Ishikawa (cell line): Measurements from ENCODE around the gene MNX1.

Experiments used
- EGR1 ChIP-seq: IDR thresholded peaks from 2 replicates; pipeline ENCODE4 v1.6.1; 2012
- EP300 ChIP-seq: IDR thresholded peaks from 2 replicates; pipeline ENCODE4 v1.6.1; 2012; ENCODE audit warnings: borderline replicate concordance
- NFIC ChIP-seq: IDR thresholded peaks from 2 replicates; pipeline ENCODE4 v1.6.1; 2012
- TAF1 ChIP-seq: IDR thresholded peaks from 2 replicates; pipeline ENCODE4 v1.6.1; 2012; ENCODE audit warnings: low read depth, mild to moderate bottlenecking
- YY1 ChIP-seq: IDR thresholded peaks from 2 replicates; pipeline ENCODE4 v1.6.1; 2012; ENCODE audit warnings: low read depth
- TF ChIP-seq, protein P1 (sequence below): IDR thresholded peaks from 2 replicates; pipeline ENCODE4 v1.6.1; 2012
- TF ChIP-seq, protein P2 (sequence below): IDR thresholded peaks from 2 replicates; pipeline ENCODE4 v1.6.1; 2012
- TF ChIP-seq, protein P3 (sequence below): IDR thresholded peaks from 2 replicates; pipeline ENCODE4 v1.6.1; 2012; ENCODE audit warnings: low read depth, mild to moderate bottlenecking

GRCh38 chr7:157033483-157034473, 23.3 kb upstream of the MNX1 start:
- TF ChIP-seq, protein P1, sequence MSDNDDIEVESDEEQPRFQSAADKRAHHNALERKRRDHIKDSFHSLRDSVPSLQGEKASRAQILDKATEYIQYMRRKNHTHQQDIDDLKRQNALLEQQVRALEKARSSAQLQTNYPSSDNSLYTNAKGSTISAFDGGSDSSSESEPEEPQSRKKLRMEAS: no peak
- TF ChIP-seq, protein P2, sequence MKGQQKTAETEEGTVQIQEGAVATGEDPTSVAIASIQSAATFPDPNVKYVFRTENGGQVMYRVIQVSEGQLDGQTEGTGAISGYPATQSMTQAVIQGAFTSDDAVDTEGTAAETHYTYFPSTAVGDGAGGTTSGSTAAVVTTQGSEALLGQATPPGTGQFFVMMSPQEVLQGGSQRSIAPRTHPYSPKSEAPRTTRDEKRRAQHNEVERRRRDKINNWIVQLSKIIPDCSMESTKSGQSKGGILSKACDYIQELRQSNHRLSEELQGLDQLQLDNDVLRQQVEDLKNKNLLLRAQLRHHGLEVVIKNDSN: no peak
- TF ChIP-seq EGR1 (no peak), YY1 (no peak), EP300 (no peak), NFIC (no peak), TAF1 (no peak)
- TF ChIP-seq, protein P3, sequence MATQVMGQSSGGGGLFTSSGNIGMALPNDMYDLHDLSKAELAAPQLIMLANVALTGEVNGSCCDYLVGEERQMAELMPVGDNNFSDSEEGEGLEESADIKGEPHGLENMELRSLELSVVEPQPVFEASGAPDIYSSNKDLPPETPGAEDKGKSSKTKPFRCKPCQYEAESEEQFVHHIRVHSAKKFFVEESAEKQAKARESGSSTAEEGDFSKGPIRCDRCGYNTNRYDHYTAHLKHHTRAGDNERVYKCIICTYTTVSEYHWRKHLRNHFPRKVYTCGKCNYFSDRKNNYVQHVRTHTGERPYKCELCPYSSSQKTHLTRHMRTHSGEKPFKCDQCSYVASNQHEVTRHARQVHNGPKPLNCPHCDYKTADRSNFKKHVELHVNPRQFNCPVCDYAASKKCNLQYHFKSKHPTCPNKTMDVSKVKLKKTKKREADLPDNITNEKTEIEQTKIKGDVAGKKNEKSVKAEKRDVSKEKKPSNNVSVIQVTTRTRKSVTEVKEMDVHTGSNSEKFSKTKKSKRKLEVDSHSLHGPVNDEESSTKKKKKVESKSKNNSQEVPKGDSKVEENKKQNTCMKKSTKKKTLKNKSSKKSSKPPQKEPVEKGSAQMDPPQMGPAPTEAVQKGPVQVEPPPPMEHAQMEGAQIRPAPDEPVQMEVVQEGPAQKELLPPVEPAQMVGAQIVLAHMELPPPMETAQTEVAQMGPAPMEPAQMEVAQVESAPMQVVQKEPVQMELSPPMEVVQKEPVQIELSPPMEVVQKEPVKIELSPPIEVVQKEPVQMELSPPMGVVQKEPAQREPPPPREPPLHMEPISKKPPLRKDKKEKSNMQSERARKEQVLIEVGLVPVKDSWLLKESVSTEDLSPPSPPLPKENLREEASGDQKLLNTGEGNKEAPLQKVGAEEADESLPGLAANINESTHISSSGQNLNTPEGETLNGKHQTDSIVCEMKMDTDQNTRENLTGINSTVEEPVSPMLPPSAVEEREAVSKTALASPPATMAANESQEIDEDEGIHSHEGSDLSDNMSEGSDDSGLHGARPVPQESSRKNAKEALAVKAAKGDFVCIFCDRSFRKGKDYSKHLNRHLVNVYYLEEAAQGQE: no peak
